ENCODE measurements around the gene DAPK1.

- TF ChIP-seq RARB (CRISPR knock-in tag; IDR thresholded peaks at IDR 0.05) (no peak), ARNTL (CRISPR knock-in tag; IDR thresholded peaks at IDR 0.05; ENCODE audit: borderline replicate concordance, low read depth) (no peak), PATZ1 (CRISPR knock-in tag; IDR thresholded peaks at IDR 0.05; ENCODE audit: borderline replicate concordance) (no peak), ZFP3 (CRISPR knock-in tag; IDR thresholded peaks at IDR 0.05) (no peak), BACH2 (CRISPR knock-in tag; IDR thresholded peaks at IDR 0.05; ENCODE audit: borderline replicate concordance) (no peak), ZNF8 (CRISPR knock-in tag; IDR thresholded peaks at IDR 0.05) (no peak), ESRRG (CRISPR knock-in tag; IDR thresholded peaks at IDR 0.05) (no peak)
- TF ChIP-seq, protein P1, sequence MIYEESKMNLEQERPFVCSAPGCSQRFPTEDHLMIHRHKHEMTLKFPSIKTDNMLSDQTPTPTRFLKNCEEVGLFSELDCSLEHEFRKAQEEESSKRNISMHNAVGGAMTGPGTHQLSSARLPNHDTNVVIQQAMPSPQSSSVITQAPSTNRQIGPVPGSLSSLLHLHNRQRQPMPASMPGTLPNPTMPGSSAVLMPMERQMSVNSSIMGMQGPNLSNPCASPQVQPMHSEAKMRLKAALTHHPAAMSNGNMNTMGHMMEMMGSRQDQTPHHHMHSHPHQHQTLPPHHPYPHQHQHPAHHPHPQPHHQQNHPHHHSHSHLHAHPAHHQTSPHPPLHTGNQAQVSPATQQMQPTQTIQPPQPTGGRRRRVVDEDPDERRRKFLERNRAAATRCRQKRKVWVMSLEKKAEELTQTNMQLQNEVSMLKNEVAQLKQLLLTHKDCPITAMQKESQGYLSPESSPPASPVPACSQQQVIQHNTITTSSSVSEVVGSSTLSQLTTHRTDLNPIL (CRISPR knock-in tag; IDR thresholded peaks at IDR 0.05; ENCODE audit: low read depth): no peak
Observed at GRCh38 chr9:87655731-87656130, 158.1 kb downstream of the DAPK1 start.

Measured in SK-N-SH treated with all-trans-retinoic acid at 6 μM for 48 hours (cell line).